ENCODE measurements around the gene CD84.
"Not testable (repeated sequence)": the region's sequence is repeated elsewhere in the genome, so short reads cannot be mapped to it uniquely, and the experiment has no call there.

CD84 gene

GRCh38 chr1:160539990-160540858 is 39.1 kb downstream of the CD84 start:
- DNase-seq, result no peak

- no peak for DNase-seq
Observed at GRCh38 chr1:160539684-160539989, 39.7 kb downstream of the CD84 start.

- no peak for DNase-seq
Observed at GRCh38 chr1:160538985-160539651, 40.2 kb downstream of the CD84 start.

- no peak for DNase-seq
Observed at GRCh38 chr1:160537714-160538665, 41.3 kb downstream of the CD84 start.

- DNase-seq, result no peak
Observed at GRCh38 chr1:160534823-160535605, 44.3 kb downstream of the CD84 start.

- DNase-seq, result not testable (repeated sequence)
Observed at GRCh38 chr1:160532557-160532813, 46.8 kb downstream of the CD84 start.

- not testable (repeated sequence) for DNase-seq
Observed at GRCh38 chr1:160531809-160532556, 47.3 kb downstream of the CD84 start.

GRCh38 chr1:160529401-160529952 is 49.8 kb downstream of the CD84 start:
- DNase-seq, result not testable (repeated sequence)

GRCh38 chr1:160523789-160524188 is 55.5 kb downstream of the CD84 start:
- DNase-seq, result not testable (repeated sequence)

- DNase-seq, result no peak
Observed at GRCh38 chr1:160522622-160523345, 56.5 kb downstream of the CD84 start, which contains the start of gene SLAMF6. TSS of gene SLAMF6 (minus strand) at chr1:160523255. CDS start at chr1:160523192, 63 bp downstream.

- no peak for DNase-seq
Observed at GRCh38 chr1:160522136-160522535, 57.2 kb downstream of the CD84 start.

- no peak for DNase-seq
Observed at GRCh38 chr1:160521554-160521953, 57.7 kb downstream of the CD84 start.

GRCh38 chr1:160520999-160521398 is 58.3 kb downstream of the CD84 start:
- no peak for DNase-seq

- no peak for DNase-seq
Observed at GRCh38 chr1:160520582-160520981, 58.7 kb downstream of the CD84 start.

GRCh38 chr1:160519642-160520435 is 59.5 kb downstream of the CD84 start:
- DNase-seq, result no peak

- DNase-seq, result not testable (repeated sequence)
Observed at GRCh38 chr1:160517519-160517918, 61.8 kb downstream of the CD84 start.

GRCh38 chr1:160515908-160516307 is 63.4 kb downstream of the CD84 start:
- DNase-seq, result not testable (repeated sequence)

GRCh38 chr1:160504651-160505050 is 74.6 kb downstream of the CD84 start:
- no peak for DNase-seq

GRCh38 chr1:160503087-160503486 is 76.2 kb downstream of the CD84 start:
- no peak for DNase-seq

All from NCI-H524 treated with DMSO at 0.1 percent for 48 hours (cell line).